HL-60 (cell line): ENCODE data around the gene RSRC1.

Experiments
- DNase-seq, 2 experiments: peaks; one replicate each; pipeline ENCODE4 v3.0.0-alpha.2; 2010 to 2020; ENCODE audit warnings: low read depth in 1 of 2, low spot score in 1 of 2
- H3K27ac ChIP-seq: fragments of 250-450 bp; sonication (Bioruptor Pico); replicated peaks from 2 replicates; pipeline ENCODE4 v1.5.1; 2020; ENCODE audit warnings: mild to moderate bottlenecking, moderate library complexity
- H3K27me3 ChIP-seq: fragments of 250-450 bp; sonication (Bioruptor Pico); 2 replicates; pipeline ENCODE4 v1.5.1; 2021; ENCODE audit warnings: mild to moderate bottlenecking, moderate library complexity; ENCODE audit not compliant: insufficient read depth, poor library complexity, severe bottlenecking
- H3K4me3 ChIP-seq: replicated peaks from 2 replicates; pipeline ENCODE4 v1.5.1; 2011; ENCODE audit warnings: mild to moderate bottlenecking, control low read depth, low read length; ENCODE audit not compliant: insufficient read depth
- GABPA ChIP-seq: IDR thresholded peaks from 2 replicates; pipeline ENCODE4 v1.6.1; 2012; ENCODE audit warnings: low read depth
- POLR2AphosphoS5 ChIP-seq: IDR thresholded peaks from 2 replicates; pipeline ENCODE4 v1.6.1; 2012; ENCODE audit warnings: low read depth
- SPI1 ChIP-seq: IDR thresholded peaks from 2 replicates; pipeline ENCODE4 v1.6.1; 2012; ENCODE audit warnings: low read depth, mild to moderate bottlenecking, borderline replicate concordance
- TF ChIP-seq, protein P1 (sequence below): IDR thresholded peaks from 2 replicates; pipeline ENCODE4 v1.6.1; 2012; ENCODE audit warnings: low read depth; ENCODE audit not compliant: insufficient replicate concordance
- TF ChIP-seq, protein P2 (sequence below): IDR thresholded peaks from one replicate; pipeline ENCODE4 v1.5.1; 2011; ENCODE audit warnings: low read length, control low read depth, inconsistent platforms; ENCODE audit not compliant: insufficient read depth

Gene RSRC1

DNA sequence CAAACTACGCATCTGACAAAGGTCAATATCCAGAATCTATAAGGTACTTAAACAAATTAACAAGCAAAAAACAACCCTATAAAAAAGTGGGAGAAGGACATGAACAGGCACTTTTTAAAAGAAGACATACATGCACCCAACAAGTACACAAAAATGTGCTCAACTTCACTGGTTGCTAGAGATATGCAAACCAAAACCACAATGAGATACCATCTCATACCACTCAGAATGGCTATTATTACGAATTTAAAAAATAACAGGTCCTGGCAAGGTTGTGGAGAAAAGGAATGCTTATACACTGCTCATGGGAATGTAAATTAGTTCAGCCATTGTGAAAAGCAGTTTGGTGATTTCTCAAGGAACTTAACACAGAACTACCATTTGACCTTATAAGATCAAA, 285.5 kb downstream of the RSRC1 start:
- H3K27ac ChIP-seq = no peak overlapping the region
- H3K27me3 ChIP-seq = no peaks in the 10 kb centered on the region
- no peak for DNase-seq
- no peak overlapping the region for H3K4me3 ChIP-seq
- TF ChIP-seq GABPA = no peak
- TF ChIP-seq SPI1 = no peak
- no peak for TF ChIP-seq POLR2AphosphoS5
- TF ChIP-seq, protein P1, sequence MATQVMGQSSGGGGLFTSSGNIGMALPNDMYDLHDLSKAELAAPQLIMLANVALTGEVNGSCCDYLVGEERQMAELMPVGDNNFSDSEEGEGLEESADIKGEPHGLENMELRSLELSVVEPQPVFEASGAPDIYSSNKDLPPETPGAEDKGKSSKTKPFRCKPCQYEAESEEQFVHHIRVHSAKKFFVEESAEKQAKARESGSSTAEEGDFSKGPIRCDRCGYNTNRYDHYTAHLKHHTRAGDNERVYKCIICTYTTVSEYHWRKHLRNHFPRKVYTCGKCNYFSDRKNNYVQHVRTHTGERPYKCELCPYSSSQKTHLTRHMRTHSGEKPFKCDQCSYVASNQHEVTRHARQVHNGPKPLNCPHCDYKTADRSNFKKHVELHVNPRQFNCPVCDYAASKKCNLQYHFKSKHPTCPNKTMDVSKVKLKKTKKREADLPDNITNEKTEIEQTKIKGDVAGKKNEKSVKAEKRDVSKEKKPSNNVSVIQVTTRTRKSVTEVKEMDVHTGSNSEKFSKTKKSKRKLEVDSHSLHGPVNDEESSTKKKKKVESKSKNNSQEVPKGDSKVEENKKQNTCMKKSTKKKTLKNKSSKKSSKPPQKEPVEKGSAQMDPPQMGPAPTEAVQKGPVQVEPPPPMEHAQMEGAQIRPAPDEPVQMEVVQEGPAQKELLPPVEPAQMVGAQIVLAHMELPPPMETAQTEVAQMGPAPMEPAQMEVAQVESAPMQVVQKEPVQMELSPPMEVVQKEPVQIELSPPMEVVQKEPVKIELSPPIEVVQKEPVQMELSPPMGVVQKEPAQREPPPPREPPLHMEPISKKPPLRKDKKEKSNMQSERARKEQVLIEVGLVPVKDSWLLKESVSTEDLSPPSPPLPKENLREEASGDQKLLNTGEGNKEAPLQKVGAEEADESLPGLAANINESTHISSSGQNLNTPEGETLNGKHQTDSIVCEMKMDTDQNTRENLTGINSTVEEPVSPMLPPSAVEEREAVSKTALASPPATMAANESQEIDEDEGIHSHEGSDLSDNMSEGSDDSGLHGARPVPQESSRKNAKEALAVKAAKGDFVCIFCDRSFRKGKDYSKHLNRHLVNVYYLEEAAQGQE = no peak
- TF ChIP-seq, protein P2, sequence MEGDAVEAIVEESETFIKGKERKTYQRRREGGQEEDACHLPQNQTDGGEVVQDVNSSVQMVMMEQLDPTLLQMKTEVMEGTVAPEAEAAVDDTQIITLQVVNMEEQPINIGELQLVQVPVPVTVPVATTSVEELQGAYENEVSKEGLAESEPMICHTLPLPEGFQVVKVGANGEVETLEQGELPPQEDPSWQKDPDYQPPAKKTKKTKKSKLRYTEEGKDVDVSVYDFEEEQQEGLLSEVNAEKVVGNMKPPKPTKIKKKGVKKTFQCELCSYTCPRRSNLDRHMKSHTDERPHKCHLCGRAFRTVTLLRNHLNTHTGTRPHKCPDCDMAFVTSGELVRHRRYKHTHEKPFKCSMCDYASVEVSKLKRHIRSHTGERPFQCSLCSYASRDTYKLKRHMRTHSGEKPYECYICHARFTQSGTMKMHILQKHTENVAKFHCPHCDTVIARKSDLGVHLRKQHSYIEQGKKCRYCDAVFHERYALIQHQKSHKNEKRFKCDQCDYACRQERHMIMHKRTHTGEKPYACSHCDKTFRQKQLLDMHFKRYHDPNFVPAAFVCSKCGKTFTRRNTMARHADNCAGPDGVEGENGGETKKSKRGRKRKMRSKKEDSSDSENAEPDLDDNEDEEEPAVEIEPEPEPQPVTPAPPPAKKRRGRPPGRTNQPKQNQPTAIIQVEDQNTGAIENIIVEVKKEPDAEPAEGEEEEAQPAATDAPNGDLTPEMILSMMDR = no peak

DNA sequence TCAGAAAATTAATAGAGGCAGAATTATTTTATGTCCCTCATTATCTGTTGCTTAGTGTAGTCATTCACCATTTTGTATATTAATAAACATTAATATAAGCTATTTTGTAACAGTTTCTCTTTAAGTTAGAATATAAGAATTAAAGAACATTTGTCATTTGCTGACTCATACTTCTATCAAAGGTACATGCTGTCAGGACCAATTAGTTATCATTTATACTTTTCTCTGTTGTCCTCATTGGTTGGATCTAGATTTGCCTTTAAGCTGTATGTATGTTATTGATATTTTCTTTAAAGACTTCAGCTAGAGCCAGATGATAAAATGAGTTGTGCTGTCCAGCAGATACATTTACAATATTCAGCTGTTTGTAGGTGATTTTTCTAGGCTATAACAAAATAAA, 292.7 kb downstream of the RSRC1 start:
- no peak for DNase-seq
- TF ChIP-seq GABPA (no peak), POLR2AphosphoS5 (no peak), SPI1 (no peak)
- TF ChIP-seq, protein P1 = no peak
- TF ChIP-seq, protein P2 = no peak
- Histone ChIP-seq H3K27ac (no peak overlapping the region), H3K27me3 (no peaks in the 10 kb centered on the region), H3K4me3 (no peak overlapping the region)

DNA sequence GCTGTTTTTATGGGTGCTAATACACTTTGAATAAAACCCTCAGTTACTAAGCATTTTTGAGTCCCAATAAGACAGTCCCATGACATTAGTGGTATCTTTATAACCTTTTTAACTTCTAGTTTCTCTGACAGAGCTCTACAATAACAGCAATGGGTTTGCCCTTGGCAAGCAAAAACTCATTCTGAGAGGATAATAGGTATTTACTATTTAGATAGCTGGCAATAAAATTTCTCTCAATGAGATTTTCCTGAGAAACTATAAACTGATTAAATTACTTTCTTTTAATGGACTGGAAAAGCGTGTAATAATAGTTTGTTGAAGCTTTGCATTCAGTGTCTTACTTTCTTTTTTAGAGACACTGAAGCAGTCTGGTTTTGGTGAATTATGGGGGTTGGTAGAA, 293.1 kb downstream of the RSRC1 start:
- Histone ChIP-seq H3K27me3 (no peaks in the 10 kb centered on the region), H3K27ac (no peak overlapping the region), H3K4me3 (no peak overlapping the region)
- no peak for DNase-seq
- TF ChIP-seq GABPA (no peak), POLR2AphosphoS5 (no peak), SPI1 (no peak)
- TF ChIP-seq, protein P2 = no peak
- TF ChIP-seq, protein P1 = no peak
